Measurements from ENCODE around the gene IDUA.

DNA sequence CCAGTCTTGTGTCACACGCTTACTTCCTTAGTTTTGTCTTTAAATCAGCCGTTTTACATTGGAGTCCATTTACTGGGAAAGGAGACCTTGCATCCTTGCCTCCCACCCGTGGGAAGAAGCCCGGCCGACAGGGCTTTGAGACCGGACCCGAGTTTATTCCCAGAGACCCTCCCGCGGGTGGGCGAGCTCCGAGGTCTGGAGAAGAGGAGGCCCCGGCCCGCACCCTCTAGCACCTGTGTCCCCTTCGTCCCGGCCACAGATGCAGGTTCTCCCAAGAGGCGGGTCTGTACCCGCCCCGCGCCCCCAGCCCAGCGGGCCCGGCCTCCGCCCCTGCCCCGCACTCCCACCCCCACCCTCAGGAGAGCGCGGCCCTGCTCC lies 10.1 kb downstream of the IDUA start:
- TF ChIP-seq, protein P1, sequence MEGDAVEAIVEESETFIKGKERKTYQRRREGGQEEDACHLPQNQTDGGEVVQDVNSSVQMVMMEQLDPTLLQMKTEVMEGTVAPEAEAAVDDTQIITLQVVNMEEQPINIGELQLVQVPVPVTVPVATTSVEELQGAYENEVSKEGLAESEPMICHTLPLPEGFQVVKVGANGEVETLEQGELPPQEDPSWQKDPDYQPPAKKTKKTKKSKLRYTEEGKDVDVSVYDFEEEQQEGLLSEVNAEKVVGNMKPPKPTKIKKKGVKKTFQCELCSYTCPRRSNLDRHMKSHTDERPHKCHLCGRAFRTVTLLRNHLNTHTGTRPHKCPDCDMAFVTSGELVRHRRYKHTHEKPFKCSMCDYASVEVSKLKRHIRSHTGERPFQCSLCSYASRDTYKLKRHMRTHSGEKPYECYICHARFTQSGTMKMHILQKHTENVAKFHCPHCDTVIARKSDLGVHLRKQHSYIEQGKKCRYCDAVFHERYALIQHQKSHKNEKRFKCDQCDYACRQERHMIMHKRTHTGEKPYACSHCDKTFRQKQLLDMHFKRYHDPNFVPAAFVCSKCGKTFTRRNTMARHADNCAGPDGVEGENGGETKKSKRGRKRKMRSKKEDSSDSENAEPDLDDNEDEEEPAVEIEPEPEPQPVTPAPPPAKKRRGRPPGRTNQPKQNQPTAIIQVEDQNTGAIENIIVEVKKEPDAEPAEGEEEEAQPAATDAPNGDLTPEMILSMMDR (IDR thresholded peaks at IDR 0.05; ENCODE audit: low read depth, low read length, missing input control) = no peak
- TF ChIP-seq, protein P2, sequence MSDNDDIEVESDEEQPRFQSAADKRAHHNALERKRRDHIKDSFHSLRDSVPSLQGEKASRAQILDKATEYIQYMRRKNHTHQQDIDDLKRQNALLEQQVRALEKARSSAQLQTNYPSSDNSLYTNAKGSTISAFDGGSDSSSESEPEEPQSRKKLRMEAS (IDR thresholded peaks at IDR 0.05) = no peak

Data from liver (tissue), 2 donors.